HEK293 (cell line): Measurements from ENCODE around the gene TBCC.

Experiments used
- CTCF ChIA-PET: fragments of 350-600 bp; formaldehyde crosslinking; extraction: SDS; loops from one replicate; lab custom pipeline; 2021; ENCODE audit warnings: antibody characterized with exemption; lab: Yijun Ruan, JAX
- POLR2A ChIA-PET: fragments of 300-600 bp; formaldehyde crosslinking; extraction: SDS; loops from one replicate; lab custom pipeline; 2020; ENCODE audit warnings: antibody characterized with exemption, inconsistent platforms; lab: Yijun Ruan, JAX
- H3K27ac ChIP-seq: fragments of 200-500 bp; sonication (Bioruptor generic); 2 replicates; pipeline ENCODE4 v1.5.1; 2014; ENCODE audit warnings: low read depth, low read length, control low read depth, inconsistent platforms; ENCODE audit errors: extremely low read depth
- H3K36me3 ChIP-seq, 2 experiments: fragments of 200-500 bp in 1 of 2; sonication (Bioruptor generic) in 1 of 2; 1 replicate in 1 of 2; 2 replicates in 1 of 2; pipeline ENCODE4 v1.5.1; 2014 to 2017; ENCODE audit warnings: inconsistent platforms in 2 of 2, low read length in 2 of 2; ENCODE audit not compliant: control insufficient read depth in 2 of 2, insufficient read depth in 1 of 2
- H3K4me1 ChIP-seq: fragments of 200-500 bp; sonication (Bioruptor generic); 2 replicates; pipeline ENCODE4 v1.5.1; 2014; ENCODE audit warnings: mild to moderate bottlenecking, low read length, inconsistent platforms; ENCODE audit not compliant: control insufficient read depth, insufficient read depth
- H3K4me3 ChIP-seq: 2 replicates; pipeline ENCODE4 v1.5.1; 2011; ENCODE audit warnings: low read depth, mild to moderate bottlenecking, control low read depth, low read length, moderate library complexity
- H3K9me3 ChIP-seq: fragments of 200-500 bp; sonication (Bioruptor generic); 2 replicates; pipeline ENCODE4 v1.5.1; 2014; ENCODE audit warnings: low read depth, low read length, inconsistent platforms; ENCODE audit not compliant: control insufficient read depth, insufficient read depth
- ATF2 ChIP-seq: fragments of 450-650 bp; formaldehyde crosslinking; IDR thresholded peaks from 2 replicates; pipeline ENCODE4 v1.5.1; 2016; ENCODE audit warnings: missing biosample characterization, missing genetic modification characterization, low read depth
- HIC1 ChIP-seq: fragments of 450-650 bp; formaldehyde crosslinking; IDR thresholded peaks from 2 replicates; pipeline ENCODE4 v1.5.1; 2016; ENCODE audit warnings: missing biosample characterization, missing genetic modification characterization
- KLF7 ChIP-seq: fragments of 450-650 bp; formaldehyde crosslinking; IDR thresholded peaks from 2 replicates; pipeline ENCODE4 v1.5.1; 2016; ENCODE audit warnings: missing biosample characterization, missing genetic modification characterization, borderline replicate concordance
- ZBTB10 ChIP-seq: fragments of 450-650 bp; formaldehyde crosslinking; IDR thresholded peaks from 2 replicates; pipeline ENCODE4 v1.5.1; 2016; ENCODE audit warnings: missing biosample characterization, missing genetic modification characterization
- ZFP3 ChIP-seq: fragments of 450-650 bp; formaldehyde crosslinking; IDR thresholded peaks from 2 replicates; pipeline ENCODE4 v1.5.1; 2016; ENCODE audit warnings: low read depth, missing biosample characterization, missing genetic modification characterization
- ZNF121 ChIP-seq: fragments of 450-650 bp; formaldehyde crosslinking; IDR thresholded peaks from 2 replicates; pipeline ENCODE4 v1.5.1; 2016; ENCODE audit warnings: missing biosample characterization, missing genetic modification characterization
- ZNF223 ChIP-seq: fragments of 450-650 bp; formaldehyde crosslinking; IDR thresholded peaks from 2 replicates; pipeline ENCODE4 v1.5.1; 2016; ENCODE audit warnings: missing biosample characterization, missing genetic modification characterization
- ZNF248 ChIP-seq: fragments of 450-650 bp; formaldehyde crosslinking; IDR thresholded peaks from 2 replicates; pipeline ENCODE4 v1.5.1; 2017; ENCODE audit warnings: missing biosample characterization, missing genetic modification characterization
- ZNF341 ChIP-seq: fragments of 450-650 bp; formaldehyde crosslinking; IDR thresholded peaks from 2 replicates; pipeline ENCODE4; 2016; ENCODE audit warnings: low read depth, missing biosample characterization, missing genetic modification characterization
- ZNF394 ChIP-seq: fragments of 450-650 bp; formaldehyde crosslinking; IDR thresholded peaks from 2 replicates; pipeline ENCODE4 v1.5.1; 2016; ENCODE audit warnings: missing biosample characterization, missing genetic modification characterization, mild to moderate bottlenecking, moderate library complexity, borderline replicate concordance
- ZNF426 ChIP-seq: fragments of 450-650 bp; formaldehyde crosslinking; IDR thresholded peaks from 2 replicates; pipeline ENCODE4 v1.5.1; 2017; ENCODE audit warnings: missing biosample characterization, missing genetic modification characterization, mild to moderate bottlenecking, inconsistent platforms, moderate library complexity
- ZNF433 ChIP-seq: fragments of 450-650 bp; formaldehyde crosslinking; IDR thresholded peaks from 2 replicates; pipeline ENCODE4 v1.5.1; 2016; ENCODE audit warnings: missing biosample characterization, missing genetic modification characterization, low read depth
- ZNF518A ChIP-seq: fragments of 450-650 bp; formaldehyde crosslinking; conservative IDR thresholded peaks from 2 replicates; pipeline ENCODE4 v1.5.1; 2016; ENCODE audit warnings: low read depth, missing biosample characterization, missing genetic modification characterization
- ZNF530 ChIP-seq: fragments of 450-650 bp; formaldehyde crosslinking; IDR thresholded peaks from 2 replicates; pipeline ENCODE4 v1.5.1; 2016; ENCODE audit warnings: low read depth, missing biosample characterization, missing genetic modification characterization
- ZNF544 ChIP-seq: fragments of 450-650 bp; formaldehyde crosslinking; IDR thresholded peaks from 2 replicates; pipeline ENCODE4 v1.5.0; 2017; ENCODE audit warnings: missing biosample characterization, missing genetic modification characterization
- ZNF791 ChIP-seq: fragments of 450-650 bp; formaldehyde crosslinking; IDR thresholded peaks from 2 replicates; pipeline ENCODE4 v1.5.1; 2016; ENCODE audit warnings: missing biosample characterization, missing genetic modification characterization
- ZSCAN16 ChIP-seq: fragments of 450-650 bp; formaldehyde crosslinking; IDR thresholded peaks from 2 replicates; pipeline ENCODE4 v1.5.1; 2016; ENCODE audit warnings: missing biosample characterization, missing genetic modification characterization

The TBCC gene

GRCh38 chr6:42708096-42708495, 37.8 kb downstream of the TBCC start:
- CTCF ChIA-PET: interaction anchor here (0.8 to 1.5 kb wide), 3 partner anchors 15 to 46 kb away, joined by 3 to 5 read pairs (median 3); no protein-coding TSS in a partner anchor
- H3K27ac ChIP-seq: no peak overlapping the region
- H3K4me1 ChIP-seq: no peaks in the 10 kb centered on the region
- TF ChIP-seq ZNF518A (tag by site-specific recombination) (no peak), ZNF121 (tag by site-specific recombination) (no peak), ATF2 (no peak), ZNF248 (tag by site-specific recombination) (no peak), ZNF426 (no peak), KLF7 (no peak), ZNF394 (tag by site-specific recombination) (no peak), ZNF433 (tag by site-specific recombination) (no peak), ZBTB10 (tag by site-specific recombination) (no peak), ZNF223 (tag by site-specific recombination) (no peak), ZNF530 (no peak)
- H3K9me3 ChIP-seq: no peaks in the 10 kb centered on the region
- POLR2A ChIA-PET: interaction anchor here (1.2 kb wide), 1 partner anchor 19 kb away, joined by 3 read pairs; no protein-coding TSS in a partner anchor
- no peak overlapping the region for H3K4me3 ChIP-seq
- no peaks in the 10 kb centered on the region for H3K36me3 ChIP-seq

- ChIA-PET POLR2A (interaction anchor here (1.2 kb wide), 1 partner anchor 19 kb away, joined by 3 read pairs; no protein-coding TSS in a partner anchor), CTCF (interaction anchor here (0.6 to 1.0 kb wide), 3 partner anchors 14 to 46 kb away, joined by 3 to 5 read pairs (median 3); no protein-coding TSS in a partner anchor)
- no peak overlapping the region for H3K4me3 ChIP-seq
- H3K4me1 ChIP-seq: no peaks in the 10 kb centered on the region
- no peak for TF ChIP-seq ZNF791 (tag by site-specific recombination)
- no peak for TF ChIP-seq ZNF341 (tag by site-specific recombination)
- no peak for TF ChIP-seq HIC1
- no peak for TF ChIP-seq ZFP3 (tag by site-specific recombination)
- TF ChIP-seq ZSCAN16: no peak
- no peak for TF ChIP-seq ZNF544
- no peaks in the 10 kb centered on the region for H3K36me3 ChIP-seq
- no peaks in the 10 kb centered on the region for H3K9me3 ChIP-seq
- H3K27ac ChIP-seq: no peak overlapping the region
Observed at GRCh38 chr6:42707595-42707994, 38.3 kb downstream of the TBCC start.
